NCI-H1436 (cell line): ENCODE data around the gene THRA.

ENCODE experiments used
- DNase-seq: peaks from one replicate; lab custom pipeline; 2025; lab: John Stamatoyannopoulos, UW

The THRA gene

GRCh38 chr17:40026816-40027613, 35.8 kb upstream of the THRA start:
- DNase-seq = peak; percentile 82

DNA sequence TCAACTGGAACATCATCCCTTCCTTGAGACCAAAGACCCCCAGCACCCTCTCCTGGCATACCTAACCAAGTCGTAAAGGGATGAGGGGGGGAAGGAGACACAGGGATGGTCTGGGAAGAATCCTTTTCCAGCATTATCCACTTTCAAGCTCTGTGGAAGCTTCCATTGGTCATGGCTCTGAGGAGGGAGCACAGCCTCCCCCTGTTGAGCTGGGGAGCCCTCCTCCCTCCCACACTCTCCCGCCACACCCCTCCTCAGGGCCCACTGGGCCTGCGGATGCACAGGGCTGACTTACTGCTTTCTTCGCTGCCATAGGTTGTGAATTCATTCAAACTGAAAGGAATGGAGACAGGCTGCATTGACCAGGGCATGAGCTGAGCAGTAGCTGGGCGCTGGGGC, 35.2 kb upstream of the THRA start:
- DNase-seq = no peak

DNA sequence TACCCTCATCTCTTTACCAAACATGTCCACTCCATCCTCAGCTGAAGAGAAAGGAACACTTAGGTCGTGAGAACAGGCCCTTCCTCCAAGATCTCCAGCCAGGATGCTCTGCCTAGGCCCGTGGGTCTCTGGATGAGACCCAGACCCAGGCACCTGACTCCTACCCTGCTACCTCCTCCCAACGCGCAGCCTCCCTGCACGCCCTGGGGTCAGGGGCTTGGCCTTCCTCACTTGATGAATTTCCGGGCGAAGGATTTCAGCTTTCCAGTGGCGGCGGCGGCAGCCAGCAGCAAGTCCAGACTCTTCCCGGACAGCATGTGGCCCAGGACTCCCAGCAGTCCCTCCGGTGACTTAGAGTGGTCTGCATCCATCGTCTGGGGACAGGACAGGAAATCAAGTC, 34.2 kb upstream of the THRA start:
- no peak for DNase-seq

GRCh38 chr17:40031706-40032105, 31.1 kb upstream of the THRA start:
- DNase-seq = no peak

DNA sequence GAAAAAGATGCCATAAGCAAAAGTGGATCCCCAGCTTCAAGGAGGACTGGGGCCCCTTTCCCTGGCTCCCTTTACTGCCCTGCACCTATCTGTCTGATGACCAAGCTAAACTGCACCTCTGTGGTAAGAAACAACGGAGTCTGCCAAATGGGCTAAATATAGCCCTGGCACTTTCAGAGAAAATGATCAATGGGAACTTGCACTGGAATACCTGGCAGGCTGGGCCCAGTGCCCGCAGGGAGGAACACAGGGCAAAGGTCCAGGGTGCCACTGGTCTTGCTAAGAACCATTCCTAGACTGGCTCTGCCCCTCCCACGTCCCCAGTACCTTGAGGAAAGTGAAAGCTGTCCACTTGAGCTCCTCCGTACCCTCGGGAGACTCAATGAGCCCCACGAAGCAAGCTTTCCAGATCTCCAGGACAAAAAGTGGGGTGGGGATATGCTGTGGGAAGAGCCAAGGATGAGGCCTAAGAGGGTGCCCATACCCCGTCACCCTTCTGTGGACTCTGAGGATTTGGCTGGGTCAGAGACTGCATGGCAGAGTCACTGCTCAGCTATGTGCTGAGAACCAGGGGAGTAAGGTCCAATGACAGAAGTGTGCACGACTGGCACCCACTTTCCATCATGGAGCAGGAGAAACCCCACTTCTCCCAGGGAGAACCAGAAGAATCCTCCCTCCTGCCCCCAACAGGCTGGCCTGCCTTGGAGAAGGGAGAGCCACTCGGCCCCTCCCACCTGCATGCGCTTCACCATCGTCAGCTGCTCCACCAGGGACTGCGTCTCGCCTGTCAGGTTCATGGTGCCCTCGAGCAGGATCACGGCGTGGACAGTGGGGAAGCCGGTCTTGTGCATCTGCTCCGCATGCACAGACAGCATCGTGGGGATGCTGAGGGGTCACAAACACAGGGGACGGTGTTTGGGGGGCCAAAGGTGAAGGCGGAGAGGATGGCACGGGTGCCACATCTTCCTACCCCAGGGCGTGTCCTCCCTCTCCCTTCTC, 30.1 kb upstream of the THRA start:
- DNase-seq = no peak

DNA sequence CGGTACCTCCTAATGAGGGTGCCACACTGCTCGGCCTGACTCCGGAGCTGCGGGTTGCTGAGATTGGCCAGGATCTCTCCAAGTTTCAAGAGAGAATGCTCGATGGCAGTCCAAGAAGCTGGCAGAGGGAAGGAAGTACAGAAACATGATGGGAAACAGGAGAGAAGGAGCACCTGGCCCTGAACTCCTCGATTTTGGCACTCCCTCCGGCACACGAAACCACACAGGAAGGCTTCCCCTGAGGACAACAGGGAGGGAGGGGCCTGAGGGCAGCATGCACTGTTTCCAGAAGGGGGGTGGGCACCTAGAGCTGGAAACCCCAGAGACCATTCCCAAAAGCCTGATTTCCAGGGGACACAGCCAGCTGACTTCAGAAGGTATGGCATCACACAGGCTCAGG, 29.4 kb upstream of the THRA start:
- no peak for DNase-seq

GRCh38 chr17:40034426-40035161, 28.2 kb upstream of the THRA start:
- DNase-seq = no peak

- no peak for DNase-seq
These were observed 27.6 kb upstream of the THRA start for GRCh38 chr17:40035162-40035559.

- DNase-seq = no peak
These were observed 23.8 kb upstream of the THRA start for GRCh38 chr17:40038882-40039513.

DNA sequence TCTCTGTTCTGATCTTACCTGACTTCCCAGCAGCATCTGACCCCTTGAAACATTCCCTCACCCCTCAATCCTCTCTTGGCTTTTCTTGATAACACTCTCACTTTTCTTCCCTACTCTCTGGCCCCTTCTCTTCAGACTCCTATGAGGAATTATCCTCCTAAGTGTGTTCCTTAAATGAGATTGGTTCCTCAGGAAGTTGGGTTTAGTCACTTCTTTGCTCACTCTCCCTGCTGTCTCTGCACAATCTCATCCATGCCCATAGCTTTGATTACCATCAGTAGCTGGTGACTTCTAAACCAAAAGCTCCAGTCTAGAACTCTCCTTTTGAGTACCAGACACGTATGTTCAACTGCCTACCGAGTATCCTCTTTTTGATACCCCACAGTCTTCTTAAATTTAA, 21.6 kb upstream of the THRA start:
- no peak for DNase-seq

DNA sequence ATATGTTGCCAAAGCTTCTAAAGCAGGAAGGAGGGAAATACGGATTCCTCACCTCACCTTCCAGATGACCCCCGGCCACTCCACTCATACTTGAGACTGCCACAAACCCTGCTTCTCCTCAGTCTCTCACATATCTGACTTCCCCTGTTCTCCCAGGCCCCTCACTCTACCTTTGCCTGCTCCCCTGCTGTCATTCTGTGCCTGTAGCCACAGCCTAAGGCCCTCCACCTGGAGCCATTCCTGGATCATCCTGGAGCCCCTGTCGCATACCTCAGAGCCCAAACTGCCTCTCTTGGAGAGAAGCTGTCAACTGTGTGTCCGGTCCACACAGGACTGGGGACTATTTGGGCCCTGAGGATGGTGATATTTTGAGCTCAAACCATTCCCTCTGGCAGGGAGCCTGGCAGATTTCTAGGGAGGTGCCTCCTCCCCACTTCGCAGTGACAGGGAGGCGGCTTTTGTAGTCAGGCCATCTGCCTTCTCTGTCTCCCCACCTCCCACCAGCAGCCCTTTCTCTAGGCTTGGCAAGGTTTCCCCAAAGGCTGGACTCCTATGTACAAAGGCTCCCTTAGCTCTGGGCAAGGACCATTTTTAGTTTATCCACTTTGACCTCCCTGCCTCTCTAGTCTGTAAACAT, 6.3 kb upstream of the THRA start:
- no peak for DNase-seq

DNA sequence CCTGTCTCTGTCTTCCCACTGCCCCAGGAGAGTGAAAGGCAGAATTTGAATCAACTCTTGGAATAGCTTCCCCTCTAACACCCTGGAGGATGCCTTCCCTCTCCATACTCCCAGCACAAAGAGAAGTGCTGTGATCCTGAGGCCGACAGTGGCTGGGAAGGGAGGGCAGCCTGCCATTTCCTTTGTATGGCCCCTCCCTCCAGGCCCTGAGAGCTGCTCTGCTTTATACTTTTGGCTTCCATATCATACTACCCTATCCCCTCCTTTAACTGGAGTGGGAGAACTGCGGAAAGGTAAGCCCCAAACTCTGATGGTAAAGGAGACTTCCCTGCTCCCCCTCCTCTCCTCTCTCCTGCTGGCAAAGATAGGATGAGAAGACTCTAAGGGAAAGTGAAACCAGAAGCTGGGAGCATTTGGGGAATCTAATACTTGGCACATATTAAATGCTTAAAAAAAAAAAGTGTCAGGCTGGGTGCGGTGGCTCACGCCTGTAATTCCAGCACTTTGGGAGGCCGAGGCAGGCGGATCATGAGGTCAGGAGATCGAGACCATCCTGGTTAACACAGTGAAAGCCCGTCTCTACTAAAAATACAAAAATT, 4.5 kb upstream of the THRA start:
- DNase-seq = no peak

GRCh38 chr17:40058865-40059264, 3.9 kb upstream of the THRA start:
- no peak for DNase-seq

DNA sequence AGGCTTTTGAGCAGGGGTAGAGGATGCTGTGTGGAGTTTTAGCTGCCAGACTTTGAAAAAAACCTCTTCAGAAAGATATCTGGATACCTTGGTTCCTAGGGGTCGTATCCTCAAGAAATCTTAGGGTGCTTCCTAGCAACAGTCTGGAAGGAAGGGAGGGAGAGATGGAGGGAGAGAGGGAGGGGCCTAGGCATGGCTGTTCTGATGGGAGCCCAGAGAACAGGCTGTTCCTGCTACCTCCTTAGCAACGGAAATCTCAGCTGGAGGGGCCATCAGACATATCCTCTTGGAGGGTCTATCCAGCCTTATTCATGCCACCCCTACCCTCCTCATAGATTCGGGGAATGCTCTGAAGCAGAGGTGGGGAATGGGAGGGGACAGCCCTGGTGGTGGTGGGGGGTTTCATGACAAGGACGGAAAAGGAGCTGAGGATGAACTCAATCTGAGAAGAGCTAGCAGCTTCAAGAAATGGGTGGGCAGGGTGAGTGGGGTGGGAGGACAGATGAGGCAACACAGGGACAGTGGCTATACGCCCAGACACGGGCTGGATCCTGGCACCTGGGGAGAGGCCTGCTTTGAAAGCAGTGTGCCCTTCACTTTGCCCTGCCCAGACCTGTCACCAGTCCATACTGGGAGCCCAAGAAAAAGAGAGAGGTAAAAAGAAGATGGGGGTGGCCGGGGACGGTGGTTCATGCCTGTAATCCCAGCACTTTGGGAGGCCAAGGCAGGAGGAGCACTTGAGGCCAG, 2.9 kb upstream of the THRA start:
- no peak for DNase-seq

DNA sequence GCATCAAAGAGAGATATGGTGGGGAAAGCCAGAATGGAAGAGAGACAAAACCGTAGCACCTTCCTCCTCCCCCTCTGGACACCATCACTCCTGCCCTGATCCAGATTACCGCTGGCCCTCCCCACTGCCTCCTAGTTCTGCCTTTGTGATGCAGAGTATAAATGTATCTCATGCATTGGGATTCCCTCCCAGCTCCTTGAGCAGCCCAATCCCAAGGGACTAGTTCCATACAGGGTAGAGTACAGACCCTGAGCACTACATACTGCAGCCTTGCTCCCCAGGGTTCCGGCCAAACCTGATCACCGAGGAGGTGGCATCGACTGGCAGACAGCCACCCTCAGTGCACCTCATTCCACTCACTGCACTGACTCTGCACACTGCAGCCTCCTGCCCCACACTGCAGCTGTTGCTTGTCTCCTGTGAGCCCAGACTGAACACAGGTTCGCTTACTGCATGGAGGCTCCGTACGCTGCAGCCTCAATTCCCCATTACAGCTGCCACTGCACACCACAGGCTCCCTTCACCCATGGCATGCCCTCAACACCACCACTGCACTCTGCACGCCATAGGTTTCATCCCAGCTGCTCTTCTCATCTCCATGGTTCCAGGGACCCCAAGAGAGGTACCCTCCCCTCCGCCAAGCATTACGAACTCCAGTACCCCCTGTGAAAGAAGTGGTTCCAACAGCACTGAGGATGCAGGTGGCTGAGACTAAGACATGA, 1.7 kb upstream of the THRA start:
- DNase-seq = no peak

- DNase-seq = no peak
These were observed 1.1 kb upstream of the THRA start for GRCh38 chr17:40061609-40062038.

DNA sequence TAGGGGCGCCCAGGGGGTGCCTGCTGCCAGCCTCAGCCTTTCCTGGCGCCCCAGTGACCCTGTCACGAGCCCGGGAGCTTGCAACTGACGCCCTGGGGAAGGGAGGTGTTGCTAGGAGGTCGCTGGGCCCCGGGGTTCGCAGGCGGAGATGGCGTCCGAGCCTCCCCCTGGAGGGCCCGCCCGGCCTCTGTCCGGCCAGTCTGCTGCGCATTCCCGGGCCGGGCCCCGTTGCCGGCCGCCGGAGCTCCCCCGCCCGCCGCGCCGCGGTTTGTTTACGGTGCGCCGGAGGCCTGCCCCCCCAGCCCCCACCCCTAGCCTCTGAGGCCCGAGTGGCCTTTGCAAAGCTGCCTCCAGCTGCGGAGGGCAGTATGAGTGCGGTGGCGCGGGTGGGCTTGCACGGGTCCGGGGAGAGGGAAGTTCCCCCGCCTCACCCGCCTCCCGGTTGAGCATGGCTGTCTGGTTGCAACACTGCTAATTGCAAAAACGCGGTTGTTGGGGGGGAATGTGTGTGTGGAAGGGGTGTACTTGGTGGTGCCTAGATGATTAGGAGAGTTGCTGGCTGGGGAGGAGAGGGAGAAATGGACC, 514 bp downstream of the THRA start:
- no peak for DNase-seq

DNA sequence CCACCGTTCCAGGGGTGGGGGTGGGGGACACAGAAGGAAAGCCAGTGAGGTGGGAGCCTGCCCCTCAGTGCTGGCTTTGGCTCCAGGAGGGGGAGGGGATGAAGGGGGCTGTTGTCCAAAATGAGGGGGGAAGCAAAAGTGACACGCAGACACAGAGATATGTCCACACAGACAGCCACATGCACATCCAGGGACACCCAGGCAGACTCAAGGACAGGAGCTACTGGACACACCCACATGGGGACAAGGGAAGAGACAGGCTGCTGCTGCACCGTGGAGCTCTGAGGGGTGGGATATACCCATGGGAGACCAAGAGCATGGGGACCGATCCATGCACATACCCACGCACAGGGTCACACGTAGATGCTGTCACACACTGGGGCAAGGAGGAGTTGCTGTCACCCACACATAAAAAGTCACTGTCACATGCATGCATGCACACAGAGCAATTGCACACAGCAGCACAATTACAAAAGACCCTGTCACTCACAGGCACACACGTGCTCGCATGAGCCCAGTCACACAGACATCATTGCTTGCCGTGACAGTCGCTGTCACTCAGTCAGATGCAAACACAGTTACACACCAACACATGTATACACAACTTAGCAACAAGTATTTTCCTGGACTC, 1.3 kb downstream of the THRA start:
- DNase-seq = no peak
